SU-DHL-6 (cell line): ENCODE results near the gene SLC52A1.

Experiments
- H2AFZ ChIP-seq: fragments of 200-600 bp; sonication (generic); 2 replicates; pipeline ENCODE4 v1.6.1; 2014; ENCODE audit warnings: low read depth, mild to moderate bottlenecking, moderate library complexity, mixed read lengths, antibody characterized with exemption, low read length; ENCODE audit not compliant: severe bottlenecking
- H3F3A ChIP-seq: fragments of 200-600 bp; shearing (Covaris generic); 2 replicates; pipeline ENCODE4 v1.6.0; 2016; ENCODE audit warnings: antibody characterized with exemption, mild to moderate bottlenecking; ENCODE audit not compliant: insufficient read depth
- H3K27ac ChIP-seq: fragments of 200-600 bp; sonication (generic); 2 replicates; pipeline ENCODE4 v1.5.1; 2016; ENCODE audit warnings: low read depth, mild to moderate bottlenecking, low read length, moderate library complexity, mixed read lengths
- H3K27me3 ChIP-seq: fragments of 200-600 bp; sonication (generic), shearing (Covaris generic); 2 replicates; pipeline ENCODE4 v1.6.0; 2014; ENCODE audit warnings: mild to moderate bottlenecking, low read length
- H3K36me3 ChIP-seq: fragments of 200-600 bp; sonication (generic); 2 replicates; pipeline ENCODE4 v1.6.1; 2014; ENCODE audit warnings: mild to moderate bottlenecking, low read length, mixed read lengths
- H3K4me2 ChIP-seq: fragments of 300-600, 200-600 bp; shearing (Covaris generic), sonication (generic); 2 replicates; pipeline ENCODE4 v1.6.0; 2014; ENCODE audit warnings: low read length, low read depth, mild to moderate bottlenecking; ENCODE audit not compliant: poor library complexity, severe bottlenecking
- H3K4me3 ChIP-seq: fragments of 200-600 bp; sonication (generic); 2 replicates; pipeline ENCODE4 v1.5.1; 2014; ENCODE audit warnings: antibody characterized with exemption, low read length, mild to moderate bottlenecking, mixed read lengths; ENCODE audit not compliant: insufficient read depth, poor library complexity, severe bottlenecking
- H3K79me2 ChIP-seq: fragments of 200-600 bp; sonication (generic); 2 replicates; pipeline ENCODE4 v1.6.1; 2014; ENCODE audit warnings: mild to moderate bottlenecking, low read length, moderate library complexity; ENCODE audit not compliant: insufficient read depth
- H3K9ac ChIP-seq: fragments of 200-600 bp; sonication (generic); 2 replicates; pipeline ENCODE4 v1.7.0; 2014; ENCODE audit warnings: mild to moderate bottlenecking, low read length
- H3K9me2 ChIP-seq: fragments of 200-600 bp; sonication (generic); replicated peaks from 2 replicates; pipeline ENCODE4 v1.6.1; 2014; ENCODE audit warnings: low read length; ENCODE audit not compliant: insufficient read depth
- H3K9me3 ChIP-seq: fragments of 200-600 bp; sonication (generic); 2 replicates; pipeline ENCODE4 v1.6.1; 2014; ENCODE audit warnings: low read length, mixed read lengths; ENCODE audit not compliant: insufficient read depth
- H4K20me1 ChIP-seq: fragments of 200-600 bp; sonication (generic); 2 replicates; pipeline ENCODE4 v1.6.1; 2014; ENCODE audit warnings: low read depth, mild to moderate bottlenecking, antibody characterized with exemption, low read length, moderate library complexity, mixed read lengths
- EZH2phosphoT487 ChIP-seq: fragments of 200-600 bp; sonication (generic), shearing (Covaris generic); conservative IDR thresholded peaks from 2 replicates; pipeline ENCODE4 v1.6.1; 2018; ENCODE audit warnings: mild to moderate bottlenecking, antibody characterized with exemption, low read length, moderate library complexity, mixed read lengths
- TF ChIP-seq, protein P1 (sequence below): fragments of 200-600 bp; sonication (generic); IDR thresholded peaks from one replicate; pipeline ENCODE4 v1.5.1; 2017; ENCODE audit warnings: antibody characterized with exemption, mild to moderate bottlenecking, low read length, moderate library complexity; ENCODE audit not compliant: insufficient read depth, poor library complexity, severe bottlenecking

The SLC52A1 gene

GRCh38 chr17:5044630-5045029, 9.4 kb upstream of the SLC52A1 start:
- H3K27ac ChIP-seq, result no peak overlapping the region
- no peaks in the 10 kb centered on the region for H3K27me3 ChIP-seq
- no peaks in the 10 kb centered on the region for H3K9me3 ChIP-seq
- no peak overlapping the region for H3K9ac ChIP-seq
- H3F3A ChIP-seq, result no peaks in the 10 kb centered on the region
- no peak overlapping the region for H3K4me2 ChIP-seq
- H3K79me2 ChIP-seq, result no peaks in the 10 kb centered on the region
- TF ChIP-seq, protein P1, sequence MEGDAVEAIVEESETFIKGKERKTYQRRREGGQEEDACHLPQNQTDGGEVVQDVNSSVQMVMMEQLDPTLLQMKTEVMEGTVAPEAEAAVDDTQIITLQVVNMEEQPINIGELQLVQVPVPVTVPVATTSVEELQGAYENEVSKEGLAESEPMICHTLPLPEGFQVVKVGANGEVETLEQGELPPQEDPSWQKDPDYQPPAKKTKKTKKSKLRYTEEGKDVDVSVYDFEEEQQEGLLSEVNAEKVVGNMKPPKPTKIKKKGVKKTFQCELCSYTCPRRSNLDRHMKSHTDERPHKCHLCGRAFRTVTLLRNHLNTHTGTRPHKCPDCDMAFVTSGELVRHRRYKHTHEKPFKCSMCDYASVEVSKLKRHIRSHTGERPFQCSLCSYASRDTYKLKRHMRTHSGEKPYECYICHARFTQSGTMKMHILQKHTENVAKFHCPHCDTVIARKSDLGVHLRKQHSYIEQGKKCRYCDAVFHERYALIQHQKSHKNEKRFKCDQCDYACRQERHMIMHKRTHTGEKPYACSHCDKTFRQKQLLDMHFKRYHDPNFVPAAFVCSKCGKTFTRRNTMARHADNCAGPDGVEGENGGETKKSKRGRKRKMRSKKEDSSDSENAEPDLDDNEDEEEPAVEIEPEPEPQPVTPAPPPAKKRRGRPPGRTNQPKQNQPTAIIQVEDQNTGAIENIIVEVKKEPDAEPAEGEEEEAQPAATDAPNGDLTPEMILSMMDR, result no peak
- no peak for TF ChIP-seq EZH2phosphoT487
- H3K4me3 ChIP-seq, result no peak overlapping the region
- H2AFZ ChIP-seq, result no peak overlapping the region
- no peaks in the 10 kb centered on the region for H3K9me2 ChIP-seq
- no peaks in the 10 kb centered on the region for H3K36me3 ChIP-seq
- no peaks in the 10 kb centered on the region for H4K20me1 ChIP-seq

DNA sequence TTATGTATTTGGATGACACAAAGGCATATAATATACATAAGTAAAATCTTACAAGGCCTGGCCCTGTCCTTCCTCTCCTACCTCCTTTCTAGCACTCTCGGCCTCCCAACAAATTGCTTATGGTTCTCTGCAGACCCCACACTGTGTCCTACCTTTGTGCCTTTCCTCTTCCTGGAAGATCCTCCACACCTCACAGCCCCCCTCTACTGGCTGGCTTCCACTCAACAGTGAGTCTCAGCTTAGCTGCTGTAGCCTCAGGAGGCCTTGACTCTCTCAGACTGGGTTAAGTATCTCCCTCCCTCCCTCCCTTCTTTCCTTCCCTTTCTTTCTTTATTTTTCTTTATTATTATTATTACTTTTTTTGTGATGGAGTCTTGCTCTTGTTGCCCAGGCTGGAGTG, 8.3 kb upstream of the SLC52A1 start:
- Histone ChIP-seq H3K9ac (no peak overlapping the region), H3K79me2 (no peaks in the 10 kb centered on the region), H3K4me3 (no peak overlapping the region), H3K9me2 (no peaks in the 10 kb centered on the region), H3F3A (no peaks in the 10 kb centered on the region), H2AFZ (no peak overlapping the region), H4K20me1 (no peaks in the 10 kb centered on the region), H3K4me2 (no peak overlapping the region), H3K9me3 (no peaks in the 10 kb centered on the region), H3K36me3 (no peaks in the 10 kb centered on the region), H3K27me3 (no peaks in the 10 kb centered on the region), H3K27ac (no peak overlapping the region)
- no peak for TF ChIP-seq EZH2phosphoT487
- TF ChIP-seq, protein P1, result no peak

GRCh38 chr17:5042157-5043022, 7.2 kb upstream of the SLC52A1 start:
- TF ChIP-seq, protein P1, result no peak
- no peak for TF ChIP-seq EZH2phosphoT487
- Histone ChIP-seq H3K9me2 (no peaks in the 10 kb centered on the region), H3F3A (no peaks in the 10 kb centered on the region), H3K9me3 (no peaks in the 10 kb centered on the region), H4K20me1 (no peaks in the 10 kb centered on the region), H2AFZ (no peak overlapping the region), H3K79me2 (no peaks in the 10 kb centered on the region), H3K27me3 (no peaks in the 10 kb centered on the region), H3K9ac (no peak overlapping the region), H3K36me3 (no peaks in the 10 kb centered on the region), H3K4me3 (no peak overlapping the region), H3K4me2 (no peak overlapping the region), H3K27ac (no peak overlapping the region)
